ENCODE results near the gene SF3A1. TPM values are rescaled to one million over a fixed set of nuclear protein-coding genes. Genes with fewer than 3 reads are reported as not detected.

The SF3A1 gene
- total and polyA plus RNA-seq, 2 of the 13 experiments (the other 11 are each of a cell fraction or from before 2014, with no cell fraction given): 10.0 to 22.0 TPM

DNA sequence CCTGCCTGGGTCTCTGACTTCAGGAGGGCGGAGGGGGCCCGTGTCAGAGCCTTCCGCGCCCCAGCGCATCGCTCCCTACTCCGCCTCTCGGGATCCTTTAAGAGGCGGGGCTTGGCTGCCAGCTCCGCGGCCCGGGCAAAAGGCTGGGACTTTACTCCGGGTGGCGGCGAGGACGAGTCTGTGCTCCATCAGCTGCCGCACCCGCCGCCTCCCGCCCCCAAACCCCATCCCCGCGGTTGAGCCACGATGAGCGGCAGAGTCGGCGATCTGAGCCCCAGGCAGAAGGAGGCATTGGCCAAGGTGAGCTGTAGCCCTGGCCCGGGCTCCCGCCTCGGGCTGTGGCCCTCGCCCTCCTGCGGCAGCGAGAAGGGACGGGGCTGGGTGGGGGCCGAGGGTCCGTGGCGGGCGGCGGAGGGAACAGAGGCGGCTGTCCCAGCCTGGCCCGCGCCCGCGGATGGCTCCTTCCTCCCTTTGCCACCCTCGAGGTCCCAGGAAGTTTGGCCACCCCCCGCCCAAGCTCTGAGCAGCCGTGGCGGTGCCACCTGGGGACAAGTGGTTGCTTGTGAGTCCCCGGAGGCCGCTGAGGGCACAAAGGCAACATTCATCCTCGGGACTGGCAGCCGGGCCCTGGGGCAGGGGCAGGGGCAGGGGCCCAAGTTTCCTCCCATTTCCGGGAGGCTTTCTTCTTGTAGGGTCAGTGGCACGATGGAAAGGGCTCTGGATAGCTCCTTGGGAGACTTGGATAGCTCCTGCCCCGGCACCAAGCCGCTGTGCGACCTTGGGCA is 40.4 kb upstream of the SF3A1 start, which contains the start of gene SEC14L2 (continued):
- 0 out of 2 replicates have a peak, but pooled peaks have one; percentile 48 for TF ChIP-seq ZNF335 (CRISPR knock-in tag; IDR thresholded peaks at IDR 0.05)
- peak; percentile 22; the same call in 1 of the 2 replicates for TF ChIP-seq ARNT2 (CRISPR knock-in tag; IDR thresholded peaks at IDR 0.05; ENCODE audit: low read depth)
- TF ChIP-seq AGO2 (optimal IDR thresholded peaks at IDR 0.05; ENCODE audit: low read depth, low read length): peak; percentile 88
- TF ChIP-seq PITX1 (CRISPR knock-in tag; IDR thresholded peaks at IDR 0.05): no peak; the same call in 1 of the 2 replicates
- TF ChIP-seq ZNF546 (CRISPR knock-in tag; conservative IDR thresholded peaks at IDR 0.05): no peak
- 0 out of 2 replicates have a peak, but pooled peaks have one; percentile 28 for TF ChIP-seq SAP130 (CRISPR knock-in tag; IDR thresholded peaks at IDR 0.05; ENCODE audit: low read depth)
- peak; percentile 60 for TF ChIP-seq HNRNPLL (IDR thresholded peaks at IDR 0.05; ENCODE audit: low read depth, low read length, poor library complexity, severe bottlenecking)
- TF ChIP-seq ZMYM3 (CRISPR knock-in tag; IDR thresholded peaks at IDR 0.05): no peak
- 0 out of 2 replicates have a peak, but pooled peaks have one; percentile 53 for TF ChIP-seq ZBTB38 (CRISPR knock-in tag; IDR thresholded peaks at IDR 0.05)
- TF ChIP-seq PREB (CRISPR knock-in tag; IDR thresholded peaks at IDR 0.05): no peak
- no peak for TF ChIP-seq FOXK1 (CRISPR knock-in tag; IDR thresholded peaks at IDR 0.05; ENCODE audit: borderline replicate concordance, low read depth)
- TF ChIP-seq, protein P1, sequence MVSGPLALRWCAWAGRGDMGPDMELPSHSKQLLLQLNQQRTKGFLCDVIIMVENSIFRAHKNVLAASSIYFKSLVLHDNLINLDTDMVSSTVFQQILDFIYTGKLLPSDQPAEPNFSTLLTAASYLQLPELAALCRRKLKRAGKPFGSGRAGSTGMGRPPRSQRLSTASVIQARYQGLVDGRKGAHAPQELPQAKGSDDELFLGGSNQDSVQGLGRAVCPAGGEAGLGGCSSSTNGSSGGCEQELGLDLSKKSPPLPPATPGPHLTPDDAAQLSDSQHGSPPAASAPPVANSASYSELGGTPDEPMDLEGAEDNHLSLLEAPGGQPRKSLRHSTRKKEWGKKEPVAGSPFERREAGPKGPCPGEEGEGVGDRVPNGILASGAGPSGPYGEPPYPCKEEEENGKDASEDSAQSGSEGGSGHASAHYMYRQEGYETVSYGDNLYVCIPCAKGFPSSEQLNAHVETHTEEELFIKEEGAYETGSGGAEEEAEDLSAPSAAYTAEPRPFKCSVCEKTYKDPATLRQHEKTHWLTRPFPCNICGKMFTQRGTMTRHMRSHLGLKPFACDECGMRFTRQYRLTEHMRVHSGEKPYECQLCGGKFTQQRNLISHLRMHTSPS (CRISPR knock-in tag; IDR thresholded peaks at IDR 0.05; ENCODE audit: low read depth): peak; percentile 33; the same call in 1 of the 2 replicates
- TF ChIP-seq, protein P2, sequence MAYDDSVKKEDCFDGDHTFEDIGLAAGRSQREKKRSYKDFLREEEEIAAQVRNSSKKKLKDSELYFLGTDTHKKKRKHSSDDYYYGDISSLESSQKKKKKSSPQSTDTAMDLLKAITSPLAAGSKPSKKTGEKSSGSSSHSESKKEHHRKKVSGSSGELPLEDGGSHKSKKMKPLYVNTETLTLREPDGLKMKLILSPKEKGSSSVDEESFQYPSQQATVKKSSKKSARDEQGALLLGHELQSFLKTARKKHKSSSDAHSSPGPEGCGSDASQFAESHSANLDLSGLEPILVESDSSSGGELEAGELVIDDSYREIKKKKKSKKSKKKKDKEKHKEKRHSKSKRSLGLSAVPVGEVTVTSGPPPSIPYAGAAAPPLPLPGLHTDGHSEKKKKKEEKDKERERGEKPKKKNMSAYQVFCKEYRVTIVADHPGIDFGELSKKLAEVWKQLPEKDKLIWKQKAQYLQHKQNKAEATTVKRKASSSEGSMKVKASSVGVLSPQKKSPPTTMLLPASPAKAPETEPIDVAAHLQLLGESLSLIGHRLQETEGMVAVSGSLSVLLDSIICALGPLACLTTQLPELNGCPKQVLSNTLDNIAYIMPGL (CRISPR knock-in tag; IDR thresholded peaks at IDR 0.05; ENCODE audit: borderline replicate concordance in 1 of 2, low read depth in 1 of 2): peak in 1 of 2 experiments; percentile 60; a peak in 1 of 4 replicates
- TF ChIP-seq GLI4 (CRISPR knock-in tag; IDR thresholded peaks at IDR 0.05; ENCODE audit: borderline replicate concordance): no peak
- TF ChIP-seq POLR2AphosphoS5 (IDR thresholded peaks at IDR 0.05; ENCODE audit: low read depth, low read length): peak; percentile 47; the same call in 1 of the 2 replicates
- no peak for TF ChIP-seq MLX (CRISPR knock-in tag; IDR thresholded peaks at IDR 0.05)
- no peak for TF ChIP-seq AHR (CRISPR knock-in tag; IDR thresholded peaks at IDR 0.05)
- peak; percentile 54 for TF ChIP-seq ZNF768 (CRISPR knock-in tag; IDR thresholded peaks at IDR 0.05)
- TF ChIP-seq RAD21 (CRISPR knock-in tag; IDR thresholded peaks at IDR 0.05): no peak
- TF ChIP-seq ZNF280B (CRISPR knock-in tag; IDR thresholded peaks at IDR 0.05; ENCODE audit: borderline replicate concordance): peak; percentile 55; the same call in 1 of the 2 replicates
- peak; percentile 58; the same call in 1 of the 2 replicates for TF ChIP-seq ZFX (CRISPR knock-in tag; IDR thresholded peaks at IDR 0.05; ENCODE audit: low read depth)
- TF ChIP-seq ESRRA (CRISPR knock-in tag; IDR thresholded peaks at IDR 0.05; ENCODE audit: low read depth): peak; percentile 43; the same call in 1 of the 2 replicates
